Type B pancreatic cell (in vitro differentiated cells): ENCODE data around the gene GRWD1. TPM values are rescaled to one million over a fixed set of nuclear protein-coding genes. Genes with fewer than 3 reads are reported as not detected.

Source experiments
- DNase-seq: peaks from one replicate; pipeline ENCODE4 v3.0.0; 2021; ENCODE audit warnings: mixed read lengths; ENCODE audit not compliant: unreplicated experiment; ENCODE audit errors: extremely low spot score
- H3K27ac Mint-ChIP-seq: 2 replicates; pipeline ENCODE4 v1.8.0; 2021; ENCODE audit warnings: mild to moderate bottlenecking, mixed read lengths
- H3K27me3 Mint-ChIP-seq: 2 replicates; pipeline ENCODE4 v1.8.0; 2021; ENCODE audit warnings: mixed read lengths
- H3K36me3 Mint-ChIP-seq: 2 replicates; pipeline ENCODE4 v1.8.0; 2021; ENCODE audit warnings: mixed read lengths
- H3K4me1 Mint-ChIP-seq: one replicate; pipeline ENCODE4 v1.8.0; 2021; ENCODE audit warnings: mixed read lengths; ENCODE audit not compliant: unreplicated experiment
- H3K4me3 Mint-ChIP-seq: 2 replicates; pipeline ENCODE4 v1.8.0; 2021; ENCODE audit warnings: mild to moderate bottlenecking, mixed read lengths
- H3K9me3 Mint-ChIP-seq: 2 replicates; pipeline ENCODE4 v1.8.0; 2021; ENCODE audit warnings: mixed read lengths
- total RNA-seq: library from RNA; stranded (reverse); gene quantifications from 2 replicates; pipeline ENCODE4 v1.2.1, GENCODE V29; 2021; ENCODE audit warnings: low replicate concordance
- TF ChIP-seq, protein P1 (sequence below): fragments of 200-600 bp; sonication (generic); conservative IDR thresholded peaks from 2 replicates; pipeline ENCODE4 v1.5.0; 2021; ENCODE audit warnings: antibody characterized with exemption, mild to moderate bottlenecking

The GRWD1 gene
- total RNA-seq, 1 donor from 2014 or later: 44.0 TPM

- peaks cover 6% of the 10 kb centered on the region for H3K9me3 Mint-ChIP-seq
- peaks cover 25% of the 10 kb centered on the region for H3K27me3 Mint-ChIP-seq
- no peak overlapping the region for H3K27ac Mint-ChIP-seq
- peak; percentile 87 for DNase-seq
- peak overlapping the region; percentile 25 for H3K4me3 Mint-ChIP-seq
- H3K4me1 Mint-ChIP-seq: peaks cover 24% of the 10 kb centered on the region
- H3K36me3 Mint-ChIP-seq: peaks cover 3% of the 10 kb centered on the region
- TF ChIP-seq, protein P1, sequence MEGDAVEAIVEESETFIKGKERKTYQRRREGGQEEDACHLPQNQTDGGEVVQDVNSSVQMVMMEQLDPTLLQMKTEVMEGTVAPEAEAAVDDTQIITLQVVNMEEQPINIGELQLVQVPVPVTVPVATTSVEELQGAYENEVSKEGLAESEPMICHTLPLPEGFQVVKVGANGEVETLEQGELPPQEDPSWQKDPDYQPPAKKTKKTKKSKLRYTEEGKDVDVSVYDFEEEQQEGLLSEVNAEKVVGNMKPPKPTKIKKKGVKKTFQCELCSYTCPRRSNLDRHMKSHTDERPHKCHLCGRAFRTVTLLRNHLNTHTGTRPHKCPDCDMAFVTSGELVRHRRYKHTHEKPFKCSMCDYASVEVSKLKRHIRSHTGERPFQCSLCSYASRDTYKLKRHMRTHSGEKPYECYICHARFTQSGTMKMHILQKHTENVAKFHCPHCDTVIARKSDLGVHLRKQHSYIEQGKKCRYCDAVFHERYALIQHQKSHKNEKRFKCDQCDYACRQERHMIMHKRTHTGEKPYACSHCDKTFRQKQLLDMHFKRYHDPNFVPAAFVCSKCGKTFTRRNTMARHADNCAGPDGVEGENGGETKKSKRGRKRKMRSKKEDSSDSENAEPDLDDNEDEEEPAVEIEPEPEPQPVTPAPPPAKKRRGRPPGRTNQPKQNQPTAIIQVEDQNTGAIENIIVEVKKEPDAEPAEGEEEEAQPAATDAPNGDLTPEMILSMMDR: peak; percentile 95
Measured at GRCh38 chr19:48489608-48490216, 43.9 kb downstream of the GRWD1 start.

DNA sequence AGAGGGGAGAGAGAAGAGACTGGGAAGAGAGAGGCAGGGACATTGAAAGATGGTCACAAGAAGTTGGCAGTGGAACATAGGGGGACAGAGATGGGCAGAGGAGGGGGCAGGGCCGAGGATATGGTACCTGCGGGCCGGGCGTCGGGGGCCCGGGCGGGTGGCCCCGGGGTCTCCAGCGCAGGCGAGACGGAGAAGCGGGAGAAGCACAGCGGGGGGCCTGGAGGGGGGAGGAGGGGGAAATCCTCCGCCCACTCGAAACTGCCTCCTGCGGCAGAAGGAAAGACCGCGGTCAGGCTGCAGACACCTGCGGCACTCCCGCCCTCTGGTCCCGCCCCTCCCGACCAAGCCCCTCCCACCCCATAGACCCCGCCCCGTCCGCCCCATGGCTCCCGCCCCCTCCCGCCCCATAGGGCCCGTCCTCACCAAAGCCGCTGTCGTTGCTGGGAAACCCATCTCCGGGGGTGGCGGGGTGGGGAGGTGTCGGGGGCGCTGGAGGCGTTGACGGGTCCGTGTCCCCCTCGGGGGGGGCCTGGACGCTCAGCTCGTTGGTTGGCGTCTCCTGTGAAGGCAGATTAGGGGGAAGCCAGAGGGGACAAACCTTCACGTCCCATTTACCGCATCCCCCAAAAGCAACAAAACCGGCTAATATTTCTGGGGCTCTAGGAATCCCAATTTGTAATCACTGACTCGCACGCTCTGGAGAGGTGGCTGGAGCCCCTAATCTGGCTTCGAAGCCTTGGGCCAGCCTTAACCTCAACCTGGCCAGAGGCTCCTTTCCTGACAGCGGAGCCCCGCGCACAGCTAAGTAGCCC lies 45.4 kb downstream of the GRWD1 start:
- DNase-seq: no peak
- Mint-ChIP-seq H3K27ac (peak overlapping the region; percentile 96), H3K4me3 (peak overlapping the region; percentile 78), H3K4me1 (peaks cover 32% of the 10 kb centered on the region), H3K36me3 (peaks cover 3% of the 10 kb centered on the region), H3K9me3 (peaks cover 6% of the 10 kb centered on the region), H3K27me3 (peaks cover 27% of the 10 kb centered on the region)
- TF ChIP-seq, protein P1: no peak

DNA sequence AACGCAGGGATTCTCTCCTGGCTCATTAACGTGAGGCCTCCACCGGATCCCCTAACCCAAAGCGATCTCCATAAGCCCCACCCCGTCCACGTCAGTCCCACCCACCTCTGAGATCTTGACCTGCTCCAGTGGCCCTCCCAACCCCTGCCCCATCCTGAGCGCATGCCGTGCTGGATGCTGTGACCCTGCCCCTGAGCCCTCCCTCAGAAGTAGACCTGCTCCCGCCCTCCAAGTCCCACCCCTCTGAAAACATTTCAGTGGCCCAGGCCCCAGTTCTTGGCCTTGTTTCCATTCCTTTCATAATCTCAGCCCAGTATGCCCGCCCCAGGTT lies 46.0 kb downstream of the GRWD1 start:
- TF ChIP-seq, protein P1: no peak
- peaks cover 32% of the 10 kb centered on the region for H3K4me1 Mint-ChIP-seq
- H3K27ac Mint-ChIP-seq: peak overlapping the region; percentile 96
- peak overlapping the region; percentile 86 for H3K4me3 Mint-ChIP-seq
- peaks cover 6% of the 10 kb centered on the region for H3K9me3 Mint-ChIP-seq
- peaks cover 27% of the 10 kb centered on the region for H3K27me3 Mint-ChIP-seq
- DNase-seq: no peak
- peaks cover 3% of the 10 kb centered on the region for H3K36me3 Mint-ChIP-seq

- Mint-ChIP-seq H3K4me1 (peaks cover 32% of the 10 kb centered on the region), H3K4me3 (peak overlapping the region; percentile 86), H3K27me3 (peaks cover 27% of the 10 kb centered on the region), H3K36me3 (peaks cover 3% of the 10 kb centered on the region), H3K9me3 (peaks cover 6% of the 10 kb centered on the region), H3K27ac (peak overlapping the region; percentile 96)
- TF ChIP-seq, protein P1: no peak
- peak; percentile 92 for DNase-seq
Measured at GRCh38 chr19:48492925-48493717, 47.3 kb downstream of the GRWD1 start.

DNA sequence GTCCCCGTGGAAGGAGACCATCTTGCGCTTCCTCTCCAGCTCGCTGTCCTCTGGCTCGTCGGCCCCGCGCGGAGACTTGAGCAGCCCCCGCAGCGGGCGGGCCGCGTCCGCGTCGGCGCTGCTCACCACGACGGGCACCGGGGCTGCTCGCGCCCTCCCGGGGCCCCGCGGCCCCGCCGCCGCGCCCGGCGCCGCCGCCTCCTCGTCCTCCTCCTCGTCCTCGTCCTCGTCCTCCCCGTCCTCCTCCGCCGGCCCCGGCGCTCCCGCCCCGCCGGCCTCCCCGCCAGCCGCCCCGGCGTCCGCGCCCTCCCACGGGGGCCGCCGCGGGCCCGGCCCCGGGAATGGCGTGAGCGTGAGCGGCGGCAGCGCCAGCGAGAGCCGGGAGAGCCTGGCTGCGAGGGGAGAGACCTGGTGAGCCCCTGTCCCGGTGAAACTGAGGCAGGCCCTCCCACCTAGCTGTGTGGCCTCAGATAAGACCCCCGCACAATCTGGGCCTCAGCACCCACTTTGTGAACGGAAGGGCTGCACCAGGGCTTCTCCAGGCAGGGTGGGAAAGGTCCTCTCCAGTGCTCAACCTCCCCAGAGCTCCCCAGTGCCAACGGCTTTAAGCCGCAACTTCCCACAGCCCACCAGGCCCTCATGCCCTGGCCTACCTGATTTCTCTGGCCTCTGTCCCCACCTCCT lies 48.1 kb downstream of the GRWD1 start:
- DNase-seq: no peak
- TF ChIP-seq, protein P1: no peak
- H3K36me3 Mint-ChIP-seq: no peaks in the 10 kb centered on the region
- peak overlapping the region; percentile 96 for H3K27ac Mint-ChIP-seq
- H3K4me1 Mint-ChIP-seq: peaks cover 32% of the 10 kb centered on the region
- peaks cover 27% of the 10 kb centered on the region for H3K27me3 Mint-ChIP-seq
- peaks cover 6% of the 10 kb centered on the region for H3K9me3 Mint-ChIP-seq
- H3K4me3 Mint-ChIP-seq: peak overlapping the region; percentile 87
